Activated CD4-positive, alpha-beta memory T cell treated with anti-CD3 and anti-CD28 coated beads, Interleukin-2, amount 10 ng/mL, durations not matched to agents 7 days and 5 days (primary cell): ENCODE data around the gene KCNH2. TPM values are rescaled to one million over a fixed set of nuclear protein-coding genes. Genes with fewer than 3 reads are reported as not detected.

Experiments used
- CTCF ChIA-PET: fragments of 350-600 bp; sonication (Branson Sonifier 250); formaldehyde crosslinking; loops from one replicate; lab custom pipeline; 2021; ENCODE audit warnings: antibody characterized with exemption, inconsistent platforms; lab: Charles Lee
- POLR2A ChIA-PET: fragments of 350-600 bp; sonication (Branson Sonifier 250); formaldehyde crosslinking; loops from one replicate; lab custom pipeline; 2021; ENCODE audit warnings: antibody characterized with exemption; lab: Charles Lee
- DNase-seq: peaks from one replicate; pipeline ENCODE4 v3.0.0-alpha.2; 2020
- H3K27ac Mint-ChIP-seq: one replicate; pipeline ENCODE4 v1.8.0; 2021; ENCODE audit warnings: mild to moderate bottlenecking, mixed read lengths
- H3K27me3 Mint-ChIP-seq: one replicate; pipeline ENCODE4 v1.8.0; 2021; ENCODE audit warnings: mixed read lengths
- H3K36me3 Mint-ChIP-seq: one replicate; pipeline ENCODE4 v1.8.0; 2021; ENCODE audit warnings: low read depth, mixed read lengths
- H3K4me1 Mint-ChIP-seq: one replicate; pipeline ENCODE4 v1.8.0; 2021; ENCODE audit warnings: mixed read lengths
- H3K4me3 Mint-ChIP-seq: one replicate; pipeline ENCODE4 v1.8.0; 2021; ENCODE audit warnings: mild to moderate bottlenecking, mixed read lengths
- H3K9me3 Mint-ChIP-seq: one replicate; pipeline ENCODE4 v1.8.0; 2021; ENCODE audit warnings: mixed read lengths
- total RNA-seq, 2 experiments: library from RNA; stranded (reverse); gene quantifications; one replicate each; pipeline ENCODE4 v1.2.3, GENCODE V29; 2021

KCNH2 gene
- total RNA-seq, 2 experiments from 2014 or later, result 0.15 to 0.38 TPM

DNA sequence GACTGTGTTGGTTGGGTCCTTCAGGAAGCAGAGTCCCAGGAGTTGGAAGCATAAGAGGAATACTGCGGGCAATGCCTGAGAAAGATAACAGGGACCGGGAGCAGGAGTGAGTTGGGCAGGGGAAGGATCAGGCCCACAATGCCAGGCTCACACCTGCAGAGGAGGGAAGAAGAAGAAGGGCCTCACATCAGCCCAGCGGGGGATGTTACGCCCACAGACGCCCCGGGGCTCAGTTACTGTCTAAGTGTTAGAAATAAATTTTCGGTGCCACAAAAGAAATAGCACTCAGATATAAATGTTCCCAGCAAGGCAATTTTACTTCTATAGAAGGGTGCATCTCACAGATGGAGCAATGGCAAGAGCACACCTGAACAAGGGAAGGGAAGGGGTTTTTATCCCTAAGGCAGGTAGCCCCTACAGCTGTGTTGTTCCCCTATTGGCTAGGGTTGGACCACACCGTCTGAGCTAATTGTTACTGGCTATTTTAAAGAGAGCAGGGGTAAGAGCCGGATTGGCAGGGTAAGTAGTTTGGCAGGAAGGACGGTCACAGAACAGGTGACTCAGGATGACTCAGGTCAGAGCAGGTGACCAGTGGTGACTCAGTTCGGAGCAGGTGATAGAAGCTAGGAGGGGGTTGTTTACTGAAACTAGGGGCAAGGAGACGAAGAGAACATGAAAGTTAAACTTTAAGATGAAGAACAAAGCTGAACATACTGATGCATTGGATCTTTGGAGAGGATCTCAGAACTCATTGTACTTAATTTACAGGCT lies 12.5 kb upstream of the KCNH2 start, which contains the start of gene NOS3:
TSS of gene NOS3 (plus strand) at position 602 of the 771 bp plus-strand sequence. CDS start 2,787 bp downstream, outside the sequence.
- ChIA-PET POLR2A (interaction anchor here (0.8 to 1.6 kb wide), 3 partner anchors 21 to 28 kb away, joined by 3 to 4 read pairs (median 3); no protein-coding TSS in a partner anchor), CTCF (interaction anchor here (1.1 to 2.3 kb wide), 9 partner anchors 9 to 92 kb away, joined by 3 to 13 read pairs (median 5); partner anchors contain the start of gene ABCB8)
- DNase-seq, result no peak
- peaks cover 15% of the 10 kb centered on the region for H3K36me3 Mint-ChIP-seq
- H3K4me3 Mint-ChIP-seq, result no peak within 1 kb of the TSS
- peaks cover 20% of the 10 kb centered on the region for H3K27me3 Mint-ChIP-seq
- H3K4me1 Mint-ChIP-seq, result peaks cover 51% of the 10 kb centered on the region
- peaks cover 17% of the 10 kb centered on the region for H3K9me3 Mint-ChIP-seq
- H3K27ac Mint-ChIP-seq, result no peak within 1 kb of the TSS

DNA sequence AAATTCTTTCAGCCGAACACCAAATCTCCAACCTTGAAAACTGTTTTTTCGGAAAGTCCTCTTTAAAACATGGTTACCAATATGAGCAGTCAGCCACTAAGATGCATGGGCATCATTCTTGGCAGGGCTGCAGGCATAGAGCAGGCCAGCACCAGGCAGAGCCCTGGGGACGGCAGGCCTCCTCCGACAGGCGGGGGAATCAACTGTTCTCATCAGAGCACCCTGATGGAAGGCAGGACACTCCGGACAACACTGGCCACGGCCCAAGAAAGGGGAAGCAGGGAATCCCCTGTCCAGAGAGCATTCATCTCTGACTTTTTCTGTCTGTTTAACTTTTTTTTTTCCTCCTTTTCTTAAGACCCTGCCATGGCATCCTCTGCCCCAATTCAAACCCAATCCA lies 11.3 kb upstream of the KCNH2 start:
- H3K4me1 Mint-ChIP-seq, result peaks cover 44% of the 10 kb centered on the region
- H3K27ac Mint-ChIP-seq, result no peak overlapping the region
- POLR2A ChIA-PET, result interaction anchor here (1.4 to 1.6 kb wide), 2 partner anchors 21 to 22 kb away, joined by 4 to 6 read pairs; no protein-coding TSS in a partner anchor
- H3K27me3 Mint-ChIP-seq, result peaks cover 23% of the 10 kb centered on the region
- CTCF ChIA-PET, result interaction anchor here (0.7 to 2.3 kb wide), 11 partner anchors 17 to 91 kb away, joined by 3 to 13 read pairs (median 9); partner anchors contain the start of gene ABCB8
- DNase-seq, result no peak
- peaks cover 15% of the 10 kb centered on the region for H3K36me3 Mint-ChIP-seq
- H3K9me3 Mint-ChIP-seq, result peaks cover 17% of the 10 kb centered on the region
- H3K4me3 Mint-ChIP-seq, result no peak overlapping the region

DNA sequence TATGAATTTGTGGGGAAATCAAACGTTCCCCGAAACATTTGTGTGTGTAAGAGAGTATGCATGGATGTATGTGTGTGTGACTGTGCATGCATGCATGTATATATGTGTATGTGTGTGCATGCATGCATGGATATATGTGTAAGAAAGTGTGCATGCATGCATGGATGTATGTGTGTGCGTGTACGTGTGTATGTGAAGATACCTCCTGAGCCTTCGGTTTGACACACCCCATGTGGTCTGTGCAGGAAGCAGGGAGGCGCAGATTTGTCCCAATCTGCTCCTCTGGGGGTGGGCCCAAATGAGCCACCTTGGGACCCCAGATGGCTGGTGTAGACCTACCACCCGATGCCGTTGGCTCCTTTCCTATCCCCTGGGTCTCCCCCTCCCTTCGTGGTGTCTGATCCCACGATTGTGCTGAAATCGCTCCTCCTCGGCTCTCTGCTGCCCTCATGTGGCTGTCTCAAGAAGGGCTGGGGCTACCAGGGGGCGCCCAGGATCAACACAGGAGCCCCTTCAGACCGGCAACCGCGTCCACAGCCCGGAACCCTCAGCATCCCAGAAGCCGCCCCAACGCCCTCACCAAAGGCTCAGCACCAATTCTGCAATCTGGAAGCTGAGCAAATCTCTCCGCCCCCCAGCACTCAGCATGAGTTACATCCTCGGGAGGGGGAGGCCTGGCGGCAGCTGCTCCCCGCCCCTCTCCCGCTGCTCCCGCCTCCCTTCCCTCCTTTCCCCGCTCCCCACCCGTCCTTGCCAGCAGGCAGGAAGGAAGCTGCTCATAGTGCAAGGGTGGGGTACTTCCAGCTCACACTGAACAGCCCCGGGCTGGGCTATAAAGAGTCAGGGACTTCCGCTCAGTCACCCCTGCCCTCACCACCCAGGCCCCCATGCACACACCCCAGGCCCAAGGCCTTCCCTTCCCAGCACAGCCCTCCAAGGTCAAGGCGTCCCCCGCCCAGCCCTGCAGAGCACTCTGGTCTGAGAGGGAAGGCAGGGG lies 10.4 kb upstream of the KCNH2 start:
- peak overlapping the region; percentile 15 for H3K4me3 Mint-ChIP-seq
- CTCF ChIA-PET, result interaction anchor here (0.7 to 2.3 kb wide), 8 partner anchors 19 to 90 kb away, joined by 3 to 13 read pairs (median 10); no protein-coding TSS in a partner anchor
- peaks cover 17% of the 10 kb centered on the region for H3K9me3 Mint-ChIP-seq
- POLR2A ChIA-PET, result interaction anchor here (1.4 kb wide), 1 partner anchor 22 kb away, joined by 6 read pairs; no protein-coding TSS in a partner anchor
- peaks cover 27% of the 10 kb centered on the region for H3K27me3 Mint-ChIP-seq
- peaks cover 15% of the 10 kb centered on the region for H3K36me3 Mint-ChIP-seq
- H3K4me1 Mint-ChIP-seq, result peaks cover 36% of the 10 kb centered on the region
- H3K27ac Mint-ChIP-seq, result peak overlapping the region; percentile 10
- DNase-seq, result peak; percentile 74

DNA sequence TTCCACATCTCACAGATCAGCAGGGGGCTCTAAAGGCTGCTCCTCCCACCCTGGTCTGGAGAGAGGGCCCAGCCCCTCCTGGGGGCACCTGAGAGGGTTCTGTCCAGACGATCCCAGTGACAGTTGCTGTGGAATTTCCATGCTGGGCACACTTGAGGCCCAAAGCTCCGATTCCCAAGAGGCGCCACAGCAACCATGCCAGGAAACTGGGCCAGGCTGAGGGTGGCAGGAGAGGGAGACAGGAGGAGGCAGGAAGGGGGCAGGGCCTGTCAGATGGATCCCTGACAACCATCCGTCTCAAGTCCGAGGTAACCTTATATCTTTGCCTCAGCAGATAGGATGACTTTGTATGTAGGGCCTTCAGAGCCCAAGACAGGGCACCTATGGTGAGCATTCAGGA lies 8.4 kb upstream of the KCNH2 start:
- Mint-ChIP-seq H3K4me1 (peaks cover 31% of the 10 kb centered on the region), H3K27me3 (peaks cover 45% of the 10 kb centered on the region), H3K36me3 (peaks cover 15% of the 10 kb centered on the region), H3K4me3 (no peak overlapping the region), H3K9me3 (peaks cover 17% of the 10 kb centered on the region), H3K27ac (no peak overlapping the region)
- no peak for DNase-seq
- POLR2A ChIA-PET, result no interaction called here
- CTCF ChIA-PET, result interaction anchor here (0.7 to 3.7 kb wide), 19 partner anchors 8 to 109 kb away, joined by 3 to 29 read pairs (median 5); partner anchors contain the start of gene ABCB8

DNA sequence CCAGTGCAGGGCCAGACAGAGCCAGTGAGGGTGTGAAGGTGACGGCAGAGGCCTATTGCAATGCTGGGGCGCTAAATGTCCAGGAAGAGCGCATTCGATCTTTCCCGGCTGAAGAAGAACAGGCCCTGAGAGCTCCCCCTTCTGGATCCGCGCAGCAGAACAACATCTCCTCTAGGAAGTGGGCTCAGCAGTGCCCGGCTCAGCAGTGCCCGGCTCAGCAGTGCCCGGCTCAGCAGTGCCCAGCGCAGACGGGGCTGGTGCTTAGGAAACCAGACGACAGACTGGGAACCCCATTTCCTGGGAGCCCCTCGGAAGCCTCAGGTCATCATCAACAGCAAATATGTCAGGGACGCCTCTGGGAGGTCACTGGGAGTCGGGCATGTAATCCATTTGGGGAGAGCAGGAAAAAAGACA lies 8.0 kb upstream of the KCNH2 start:
- peak; percentile 65 for DNase-seq
- H3K36me3 Mint-ChIP-seq, result peaks cover 12% of the 10 kb centered on the region
- H3K4me3 Mint-ChIP-seq, result no peak overlapping the region
- POLR2A ChIA-PET, result interaction anchor here (0.6 to 0.9 kb wide), 2 partner anchors 23 to 25 kb away, joined by 3 read pairs; no protein-coding TSS in a partner anchor
- peaks cover 13% of the 10 kb centered on the region for H3K9me3 Mint-ChIP-seq
- H3K27me3 Mint-ChIP-seq, result peaks cover 49% of the 10 kb centered on the region
- CTCF ChIA-PET, result interaction anchor here (0.8 to 3.7 kb wide), 22 partner anchors 8 to 207 kb away, joined by 3 to 31 read pairs (median 5); partner anchors contain the start of gene ABCB8
- H3K27ac Mint-ChIP-seq, result no peak overlapping the region
- peaks cover 31% of the 10 kb centered on the region for H3K4me1 Mint-ChIP-seq

DNA sequence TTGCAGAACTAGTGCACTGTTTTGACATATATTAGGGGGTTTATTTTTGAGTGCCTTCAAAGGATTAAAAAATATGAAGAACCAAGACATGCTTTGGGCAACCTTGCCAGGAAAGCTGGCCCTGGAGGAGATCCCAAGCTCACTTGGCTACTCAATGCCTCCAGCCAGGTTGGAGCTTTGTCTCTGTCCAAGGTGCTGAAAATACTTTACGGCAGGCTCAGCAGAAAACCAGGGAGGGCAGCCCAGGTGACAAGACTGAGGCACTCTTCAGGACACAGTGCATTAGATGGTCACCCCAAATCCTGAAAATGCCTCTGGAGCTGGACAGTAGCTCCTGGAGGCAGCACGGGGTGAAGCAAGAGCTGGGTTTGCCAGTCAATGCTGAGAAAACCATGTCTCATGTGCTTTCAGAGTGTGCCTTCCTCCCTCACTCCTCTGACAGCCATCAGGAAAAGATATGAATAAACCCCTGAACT lies 5.8 kb upstream of the KCNH2 start:
- peaks cover 19% of the 10 kb centered on the region for H3K4me1 Mint-ChIP-seq
- CTCF ChIA-PET, result interaction anchor here (0.8 to 3.7 kb wide), 15 partner anchors 9 to 200 kb away, joined by 3 to 31 read pairs (median 8); no protein-coding TSS in a partner anchor
- peaks cover 58% of the 10 kb centered on the region for H3K27me3 Mint-ChIP-seq
- peak; percentile 49 for DNase-seq
- no peak overlapping the region for H3K27ac Mint-ChIP-seq
- POLR2A ChIA-PET, result interaction anchor here (0.9 to 1.3 kb wide), 3 partner anchors 9 to 34 kb away, joined by 3 to 4 read pairs (median 4); no protein-coding TSS in a partner anchor
- no peak overlapping the region for H3K4me3 Mint-ChIP-seq
- H3K36me3 Mint-ChIP-seq, result no peaks in the 10 kb centered on the region
- H3K9me3 Mint-ChIP-seq, result no peaks in the 10 kb centered on the region

DNA sequence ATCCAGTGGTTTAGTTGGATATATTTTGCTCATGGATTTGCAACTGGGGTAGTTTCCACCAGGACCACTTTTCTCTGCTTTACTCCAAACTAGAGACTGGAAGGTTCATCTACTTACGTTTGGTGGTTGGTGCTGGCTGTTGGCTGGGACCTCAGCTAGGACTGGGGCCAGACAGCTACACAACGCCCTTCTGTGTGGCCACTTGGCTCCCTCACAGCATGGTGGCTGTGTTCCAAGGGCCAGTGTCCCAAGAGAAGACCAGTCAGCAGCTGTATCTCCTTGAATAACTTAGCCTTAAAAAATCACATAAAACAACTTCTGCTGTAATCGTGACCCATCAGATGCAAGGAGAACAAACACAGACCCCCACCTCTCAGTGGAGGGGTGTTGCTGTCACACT lies 4.2 kb upstream of the KCNH2 start:
- POLR2A ChIA-PET, result no interaction called here
- Mint-ChIP-seq H3K36me3 (no peaks in the 10 kb centered on the region), H3K4me1 (peaks cover 11% of the 10 kb centered on the region), H3K27me3 (peaks cover 62% of the 10 kb centered on the region), H3K4me3 (no peak overlapping the region), H3K27ac (no peak overlapping the region), H3K9me3 (no peaks in the 10 kb centered on the region)
- no peak for DNase-seq
- CTCF ChIA-PET, result interaction anchor here (1.4 kb wide), 1 partner anchor 19 kb away, joined by 4 read pairs; no protein-coding TSS in a partner anchor

DNA sequence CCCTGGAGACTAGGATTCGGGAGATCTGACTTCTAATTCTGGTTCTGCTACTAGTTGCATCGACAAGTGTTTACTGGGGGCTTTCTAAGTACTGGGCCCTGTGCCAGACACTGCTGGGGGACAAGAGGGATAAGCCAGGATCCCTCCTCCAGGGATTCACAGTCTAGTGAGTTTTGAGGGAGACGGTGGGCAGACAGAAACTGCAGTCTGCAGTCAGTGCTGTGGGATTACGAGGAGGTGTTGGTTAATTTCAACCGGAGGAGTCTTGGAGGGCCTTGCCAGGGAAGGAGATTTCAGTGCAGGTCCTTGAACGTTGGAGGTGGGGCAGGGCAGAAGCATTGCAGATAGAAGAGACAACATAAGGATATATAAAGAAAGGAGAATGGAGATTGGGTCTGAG lies 3.5 kb upstream of the KCNH2 start:
- H3K4me1 Mint-ChIP-seq, result peaks cover 17% of the 10 kb centered on the region
- H3K27me3 Mint-ChIP-seq, result peaks cover 69% of the 10 kb centered on the region
- H3K9me3 Mint-ChIP-seq, result no peaks in the 10 kb centered on the region
- CTCF ChIA-PET, result interaction anchor here (1.4 kb wide), 1 partner anchor 18 kb away, joined by 4 read pairs; no protein-coding TSS in a partner anchor
- H3K4me3 Mint-ChIP-seq, result no peak overlapping the region
- peaks cover 2% of the 10 kb centered on the region for H3K36me3 Mint-ChIP-seq
- DNase-seq, result no peak
- POLR2A ChIA-PET, result no interaction called here
- no peak overlapping the region for H3K27ac Mint-ChIP-seq

DNA sequence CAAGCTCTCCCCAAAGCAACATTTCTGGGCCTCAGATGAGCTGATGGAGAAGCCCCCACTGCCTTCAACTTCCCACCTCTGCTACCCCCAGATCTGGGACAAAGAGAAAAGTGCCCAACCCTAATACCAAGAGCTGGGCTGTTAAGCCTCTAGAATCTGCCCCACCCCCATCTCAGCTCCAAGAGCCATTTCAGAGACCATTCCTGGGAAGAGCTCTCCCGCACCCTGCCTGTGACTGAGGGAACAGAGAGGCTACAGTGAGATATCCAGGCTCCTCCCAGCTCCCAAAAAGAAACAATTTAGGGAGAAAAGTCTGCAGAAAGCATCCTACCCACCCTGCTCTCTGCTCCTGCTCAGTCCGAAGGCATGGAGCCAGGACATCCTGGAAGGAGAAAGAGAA lies 2.5 kb upstream of the KCNH2 start:
- peaks cover 13% of the 10 kb centered on the region for H3K4me1 Mint-ChIP-seq
- peaks cover 69% of the 10 kb centered on the region for H3K27me3 Mint-ChIP-seq
- ChIA-PET POLR2A (interaction anchor here (0.9 to 1.3 kb wide), 2 partner anchors 28 to 38 kb away, joined by 3 to 5 read pairs; no protein-coding TSS in a partner anchor), CTCF (interaction anchor here (0.7 to 1.7 kb wide), 4 partner anchors 12 to 82 kb away, joined by 3 to 6 read pairs (median 3); no protein-coding TSS in a partner anchor)
- H3K4me3 Mint-ChIP-seq, result no peak overlapping the region
- no peak for DNase-seq
- H3K36me3 Mint-ChIP-seq, result peaks cover 2% of the 10 kb centered on the region
- no peak overlapping the region for H3K27ac Mint-ChIP-seq
- no peaks in the 10 kb centered on the region for H3K9me3 Mint-ChIP-seq

DNA sequence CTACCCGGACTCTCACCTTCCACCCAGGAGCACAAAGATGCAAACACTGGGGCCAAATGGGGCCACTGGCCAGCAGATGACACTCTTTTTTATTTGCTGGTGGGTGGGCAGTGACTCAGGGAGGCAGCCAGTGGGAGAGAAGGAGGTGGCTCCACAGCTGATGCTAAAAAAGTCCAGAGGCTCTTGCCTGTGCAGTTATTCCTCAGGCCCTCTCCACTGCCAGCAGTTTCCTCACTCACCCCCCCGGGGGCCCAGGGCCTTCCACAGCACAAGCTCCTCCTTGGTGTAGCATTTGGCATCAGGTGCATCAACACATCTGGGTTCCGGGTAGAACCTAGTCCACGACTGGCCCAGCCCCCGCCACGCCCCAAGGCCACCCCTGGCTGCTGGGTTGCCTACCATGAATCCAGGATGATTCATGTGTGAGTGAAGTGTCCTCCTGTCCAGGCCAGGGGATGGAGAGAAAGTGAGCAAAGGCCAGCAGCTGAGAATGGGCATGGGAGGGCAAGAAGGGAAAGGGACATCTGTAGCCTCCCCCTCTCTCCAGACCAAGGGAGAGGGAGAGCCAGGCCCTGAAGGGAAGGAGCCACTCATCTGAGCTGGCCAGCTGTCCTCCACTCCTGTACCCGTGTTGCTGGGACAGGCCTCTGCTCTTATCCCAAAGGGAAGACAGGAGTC lies 1.7 kb upstream of the KCNH2 start:
- no peaks in the 10 kb centered on the region for H3K9me3 Mint-ChIP-seq
- H3K4me1 Mint-ChIP-seq, result peaks cover 17% of the 10 kb centered on the region
- H3K27me3 Mint-ChIP-seq, result peaks cover 67% of the 10 kb centered on the region
- no peak overlapping the region for H3K4me3 Mint-ChIP-seq
- ChIA-PET POLR2A (interaction anchor here (1.3 kb wide), 1 partner anchor 39 kb away, joined by 5 read pairs; no protein-coding TSS in a partner anchor), CTCF (interaction anchor here (0.6 to 1.7 kb wide), 7 partner anchors 11 to 133 kb away, joined by 3 to 6 read pairs (median 4); no protein-coding TSS in a partner anchor)
- H3K27ac Mint-ChIP-seq, result no peak overlapping the region
- peaks cover 2% of the 10 kb centered on the region for H3K36me3 Mint-ChIP-seq
- no peak for DNase-seq

DNA sequence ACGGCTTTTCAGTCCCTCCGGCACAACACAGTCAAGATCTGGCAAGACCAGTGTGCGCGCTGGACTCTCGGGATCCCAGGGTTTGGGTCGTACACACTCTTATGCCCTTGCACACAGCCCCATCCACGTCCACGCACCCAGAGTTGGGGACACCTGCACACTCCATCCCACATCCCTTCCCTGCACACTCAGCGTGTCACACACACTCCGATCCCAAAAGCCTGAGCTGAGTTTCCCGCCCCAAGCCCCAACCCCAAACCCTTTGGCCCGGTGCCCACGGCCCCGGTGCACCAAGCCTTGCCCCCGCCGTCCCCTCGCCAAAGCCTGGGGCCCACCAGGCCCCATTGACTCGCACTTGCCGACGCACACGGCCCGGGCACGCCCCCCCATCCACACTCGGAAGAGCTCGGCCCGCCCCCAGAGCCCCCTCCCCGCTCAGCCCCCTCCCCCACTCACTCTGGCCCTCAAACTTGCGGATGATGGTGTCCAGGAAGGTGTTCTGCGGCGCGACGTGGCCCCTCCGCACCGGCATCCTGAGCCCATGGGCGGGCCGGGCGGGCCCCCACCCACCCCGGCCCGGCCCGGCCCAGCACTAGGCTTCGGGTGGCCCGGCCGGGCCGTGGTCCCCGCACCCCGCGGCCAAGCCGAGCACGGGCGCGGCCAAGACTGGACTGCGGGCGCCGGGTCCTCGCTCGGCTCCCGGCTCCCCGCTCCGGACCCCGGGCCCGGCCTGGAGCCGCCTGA lies 567 bp downstream of the KCNH2 start:
- no peak for DNase-seq
- Mint-ChIP-seq H3K27ac (no peak overlapping the region), H3K9me3 (no peaks in the 10 kb centered on the region), H3K4me3 (peak overlapping the region; percentile 46), H3K36me3 (peaks cover 2% of the 10 kb centered on the region), H3K4me1 (peaks cover 29% of the 10 kb centered on the region), H3K27me3 (peaks cover 53% of the 10 kb centered on the region)
- POLR2A ChIA-PET, result no interaction called here
- CTCF ChIA-PET, result no interaction called here
